ENCODE measurements around the gene UBE3D. TPM values are rescaled to one million over a fixed set of nuclear protein-coding genes. Genes with fewer than 3 reads are reported as not detected.

UBE3D gene
- total and polyA plus RNA-seq, 2 experiments from 2014 or later: 7.3 to 11.4 TPM

DNA sequence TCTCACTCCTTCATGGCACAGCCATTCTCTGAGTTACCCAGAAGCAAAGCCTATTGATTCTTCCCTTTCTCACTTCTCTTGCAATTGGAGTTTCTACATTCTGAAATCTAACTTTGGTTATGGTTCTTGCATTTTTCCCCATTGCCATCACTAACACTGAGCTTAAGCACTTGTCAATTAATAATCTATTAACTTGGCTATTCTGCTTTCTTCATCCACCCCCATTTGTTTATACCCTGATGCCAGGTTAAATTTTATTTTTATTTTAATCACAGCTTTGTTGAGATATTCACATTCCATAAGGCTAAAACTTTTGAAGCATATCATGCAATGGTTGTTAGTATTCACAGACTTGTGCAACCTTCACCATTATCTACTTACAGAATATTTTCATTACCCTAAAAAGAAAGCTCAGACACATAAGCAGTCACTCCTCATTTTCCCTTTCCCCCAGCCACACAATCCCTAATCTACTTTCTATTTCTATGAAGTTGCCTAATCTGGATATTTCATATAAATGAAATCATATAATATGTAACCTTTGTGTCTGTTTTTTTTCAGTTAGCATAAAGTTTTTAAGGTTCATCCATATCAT, 222.3 kb downstream of the UBE3D start:
- H3K4me1 ChIP-seq (ENCODE audit: insufficient read depth): no peaks in the 10 kb centered on the region
- H2AFZ ChIP-seq: no peak overlapping the region
- no peak for DNase-seq (ENCODE audit: low spot score)
- H3K27ac ChIP-seq: no peak overlapping the region
- TF ChIP-seq EZH2 (IDR thresholded peaks at IDR 0.05; ENCODE audit: borderline replicate concordance) (no peak), EZH2phosphoT487 (IDR thresholded peaks at IDR 0.05; ENCODE audit: low read depth, severe bottlenecking, unreplicated experiment) (no peak)
- TF ChIP-seq, protein P1, sequence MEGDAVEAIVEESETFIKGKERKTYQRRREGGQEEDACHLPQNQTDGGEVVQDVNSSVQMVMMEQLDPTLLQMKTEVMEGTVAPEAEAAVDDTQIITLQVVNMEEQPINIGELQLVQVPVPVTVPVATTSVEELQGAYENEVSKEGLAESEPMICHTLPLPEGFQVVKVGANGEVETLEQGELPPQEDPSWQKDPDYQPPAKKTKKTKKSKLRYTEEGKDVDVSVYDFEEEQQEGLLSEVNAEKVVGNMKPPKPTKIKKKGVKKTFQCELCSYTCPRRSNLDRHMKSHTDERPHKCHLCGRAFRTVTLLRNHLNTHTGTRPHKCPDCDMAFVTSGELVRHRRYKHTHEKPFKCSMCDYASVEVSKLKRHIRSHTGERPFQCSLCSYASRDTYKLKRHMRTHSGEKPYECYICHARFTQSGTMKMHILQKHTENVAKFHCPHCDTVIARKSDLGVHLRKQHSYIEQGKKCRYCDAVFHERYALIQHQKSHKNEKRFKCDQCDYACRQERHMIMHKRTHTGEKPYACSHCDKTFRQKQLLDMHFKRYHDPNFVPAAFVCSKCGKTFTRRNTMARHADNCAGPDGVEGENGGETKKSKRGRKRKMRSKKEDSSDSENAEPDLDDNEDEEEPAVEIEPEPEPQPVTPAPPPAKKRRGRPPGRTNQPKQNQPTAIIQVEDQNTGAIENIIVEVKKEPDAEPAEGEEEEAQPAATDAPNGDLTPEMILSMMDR (IDR thresholded peaks at IDR 0.05; ENCODE audit: poor library complexity): no peak
- H3K27me3 ChIP-seq: no peaks in the 10 kb centered on the region
- H3K4me2 ChIP-seq: no peak overlapping the region
- no peak overlapping the region for H3K4me3 ChIP-seq
- no peaks in the 10 kb centered on the region for H3K9me3 ChIP-seq (ENCODE audit: low read depth)
- H3K36me3 ChIP-seq (replicated peaks; ENCODE audit: insufficient read depth, low read depth): no peaks in the 10 kb centered on the region
- H4K20me1 ChIP-seq (ENCODE audit: insufficient read depth, poor library complexity, severe bottlenecking): no peaks in the 10 kb centered on the region
- H3K79me2 ChIP-seq: no peaks in the 10 kb centered on the region
- H3K9me2 ChIP-seq (replicated peaks; ENCODE audit: insufficient read depth): no peaks in the 10 kb centered on the region

GRCh38 chr6:82842721-82843120, 222.9 kb downstream of the UBE3D start:
- TF ChIP-seq EZH2phosphoT487 (IDR thresholded peaks at IDR 0.05; ENCODE audit: low read depth, severe bottlenecking, unreplicated experiment) (no peak), EZH2 (IDR thresholded peaks at IDR 0.05; ENCODE audit: borderline replicate concordance) (no peak)
- TF ChIP-seq, protein P1 (IDR thresholded peaks at IDR 0.05; ENCODE audit: poor library complexity): no peak
- Histone ChIP-seq H3K36me3 (replicated peaks; ENCODE audit: insufficient read depth, low read depth) (no peaks in the 10 kb centered on the region), H3K9me3 (ENCODE audit: low read depth) (no peaks in the 10 kb centered on the region), H3K4me1 (ENCODE audit: insufficient read depth) (no peaks in the 10 kb centered on the region), H3K4me3 (no peak overlapping the region), H3K4me2 (no peak overlapping the region), H4K20me1 (ENCODE audit: insufficient read depth, poor library complexity, severe bottlenecking) (no peaks in the 10 kb centered on the region), H3K9me2 (replicated peaks; ENCODE audit: insufficient read depth) (no peaks in the 10 kb centered on the region), H3K27me3 (no peaks in the 10 kb centered on the region), H3K27ac (no peak overlapping the region), H3K79me2 (no peaks in the 10 kb centered on the region), H2AFZ (no peak overlapping the region)
- 82% methylated on average over 6 of the region's 6 CpGs for WGBS (ENCODE audit: low lambda C conversion rate, missing lambda C conversion rate)
- DNase-seq (ENCODE audit: low spot score): no peak

Small RNA genes within 50 kb of the gene (small RNA-seq; reads per million reads assigned to genes)
- gene LAP3P1: not detected

Other genes starting within 250 kb of the UBE3D start
- 33.6 and 34.5 TPM in 2 replicates for gene DOP1A, start 1.8 kb upstream of the UBE3D start, total RNA-seq
- gene DOP1A, start 1.8 kb upstream of the UBE3D start, polyA plus RNA-seq: 3.6 and 4.8 TPM in 2 replicates
- 92.8 and 106 TPM in 2 replicates for gene PGM3, start 127.4 kb upstream of the UBE3D start, total RNA-seq
- gene PGM3, start 127.4 kb upstream of the UBE3D start, polyA plus RNA-seq: 83.4 and 94.9 TPM in 2 replicates
- gene RWDD2A, start 127.5 kb upstream of the UBE3D start, total RNA-seq: 6.2 and 6.5 TPM in 2 replicates
- gene RWDD2A, start 127.5 kb upstream of the UBE3D start, polyA plus RNA-seq: 4.7 and 5.4 TPM in 2 replicates